Muscle of back (tissue), 13 donors: ENCODE data around the gene ORM2. TPM values are rescaled to one million over a fixed set of nuclear protein-coding genes. Genes with fewer than 3 reads are reported as not detected.
"Not testable (repeated sequence)": the region's sequence is repeated elsewhere in the genome, so short reads cannot be mapped to it uniquely, and the experiment has no call there.

Source experiments
- DNase-seq, 3 donors: peaks; one replicate each; pipeline versions ENCODE4 v3.0.0 to v3.0.0-alpha.2; 2013
- long read RNA-seq, 9 donors: transcript quantifications; one replicate each; lab custom pipeline, GENCODE V29; 2026
- polyA plus RNA-seq, 10 donors: library from polyadenylated mRNA; unstranded; fragments of 120-200 nt; gene quantifications; one replicate each; pipeline ENCODE4 v1.2.1, GENCODE V29; 2013; ENCODE audit not compliant: insufficient read length in 10 of 10

Gene ORM2
- under 1 TPM in 1 of 10 donors, not detected in 9; 0.21 TPM for polyA plus RNA-seq
- long read RNA-seq, donor 1, result 0 reads
- long read RNA-seq, donor 2, result 0 reads
- long read RNA-seq, donor 3, result 0 reads
- long read RNA-seq, donor 4, result 0 reads
- long read RNA-seq, donor 5, result 0 reads
- long read RNA-seq, donor 6, result 0 reads
- long read RNA-seq, donor 7, result 0 reads
- long read RNA-seq, donor 8, result 0 reads
- long read RNA-seq, donor 9, result 0 reads

- not testable (repeated sequence) for DNase-seq
Measured at GRCh38 chr9:114329625-114330022, at the start of gene ORM2. TSS of gene ORM2 (plus strand) at chr9:114329869. CDS start at chr9:114329905, 36 bp downstream.

- DNase-seq, result peak; percentile 77 to 90 (median 82)
Measured at GRCh38 chr9:114280636-114281472, 48.8 kb upstream of the ORM2 start.

GRCh38 chr9:114281473-114282103 lies 48.1 kb upstream of the ORM2 start:
- peak; percentile 83 to 94 (median 87) for DNase-seq

GRCh38 chr9:114282104-114282485 lies 47.6 kb upstream of the ORM2 start:
- DNase-seq, result no peak

- no peak for DNase-seq
Measured at GRCh38 chr9:114282507-114282906, 47.2 kb upstream of the ORM2 start.

- DNase-seq, result peak; percentile 46 to 90 (median 74)
Measured at GRCh38 chr9:114282926-114283325, 46.7 kb upstream of the ORM2 start.

- no peak for DNase-seq
Measured at GRCh38 chr9:114283551-114284111, 46.0 kb upstream of the ORM2 start.

GRCh38 chr9:114284316-114285060 lies 45.2 kb upstream of the ORM2 start:
- no peak for DNase-seq

GRCh38 chr9:114285166-114285867 lies 44.4 kb upstream of the ORM2 start:
- DNase-seq, result peak; percentile 76 to 91 (median 88)

GRCh38 chr9:114286146-114286679 lies 43.5 kb upstream of the ORM2 start:
- no peak for DNase-seq

GRCh38 chr9:114287001-114287762 lies 42.5 kb upstream of the ORM2 start:
- DNase-seq, result no peak

GRCh38 chr9:114287763-114288192 lies 41.9 kb upstream of the ORM2 start:
- DNase-seq, result no peak

GRCh38 chr9:114288193-114289091 lies 41.2 kb upstream of the ORM2 start:
- DNase-seq, result no peak

- DNase-seq, result no peak
Measured at GRCh38 chr9:114289106-114289505, 40.6 kb upstream of the ORM2 start.

- no peak for DNase-seq
Measured at GRCh38 chr9:114289571-114290481, 39.8 kb upstream of the ORM2 start.

GRCh38 chr9:114290561-114290986 lies 39.1 kb upstream of the ORM2 start:
- DNase-seq, result peak in 1 of 3 donors; percentile 44

GRCh38 chr9:114291064-114291474 lies 38.6 kb upstream of the ORM2 start:
- DNase-seq, result peak; percentile 64 to 89 (median 80)
